Kidney epithelial cell (primary cell): ENCODE measurements around the gene KSR1. TPM values are rescaled to one million over a fixed set of nuclear protein-coding genes. Genes with fewer than 3 reads are reported as not detected.

Source experiments
- DNase-seq: peaks from one replicate; pipeline ENCODE4 v3.0.0-alpha.2; 2010; ENCODE audit warnings: low read depth
- H3K27me3 ChIP-seq: 2 replicates; pipeline ENCODE4 v1.6.0; 2011; ENCODE audit warnings: low read length; ENCODE audit not compliant: control insufficient read depth, insufficient read depth
- H3K36me3 ChIP-seq: 2 replicates; pipeline ENCODE4 v1.5.1; 2011; ENCODE audit warnings: low read length; ENCODE audit not compliant: control insufficient read depth, insufficient read depth
- H3K4me3 ChIP-seq: 2 replicates; pipeline ENCODE4 v1.5.1; 2011; ENCODE audit warnings: low read depth, mild to moderate bottlenecking, control low read depth, low read length
- total RNA-seq: library from RNA; depleted of rRNA; stranded (reverse); fragments of >200 nt; gene quantifications from 2 replicates; pipeline ENCODE4 v1.2.3, GENCODE V29; 2015
- TF ChIP-seq, protein P1 (sequence below): IDR thresholded peaks from 2 replicates; pipeline ENCODE4 v1.5.1; 2011; ENCODE audit warnings: mild to moderate bottlenecking, moderate library complexity, low read length, control low read depth, inconsistent platforms; ENCODE audit not compliant: insufficient read depth, poor library complexity, severe bottlenecking

Gene KSR1
- total RNA-seq, 1 donor from 2014 or later, result 11.2 TPM

- H3K27me3 ChIP-seq, result no peaks in the 10 kb centered on the region
- no peaks in the 10 kb centered on the region for H3K36me3 ChIP-seq
- no peak for DNase-seq
- no peak overlapping the region for H3K4me3 ChIP-seq
- TF ChIP-seq, protein P1, sequence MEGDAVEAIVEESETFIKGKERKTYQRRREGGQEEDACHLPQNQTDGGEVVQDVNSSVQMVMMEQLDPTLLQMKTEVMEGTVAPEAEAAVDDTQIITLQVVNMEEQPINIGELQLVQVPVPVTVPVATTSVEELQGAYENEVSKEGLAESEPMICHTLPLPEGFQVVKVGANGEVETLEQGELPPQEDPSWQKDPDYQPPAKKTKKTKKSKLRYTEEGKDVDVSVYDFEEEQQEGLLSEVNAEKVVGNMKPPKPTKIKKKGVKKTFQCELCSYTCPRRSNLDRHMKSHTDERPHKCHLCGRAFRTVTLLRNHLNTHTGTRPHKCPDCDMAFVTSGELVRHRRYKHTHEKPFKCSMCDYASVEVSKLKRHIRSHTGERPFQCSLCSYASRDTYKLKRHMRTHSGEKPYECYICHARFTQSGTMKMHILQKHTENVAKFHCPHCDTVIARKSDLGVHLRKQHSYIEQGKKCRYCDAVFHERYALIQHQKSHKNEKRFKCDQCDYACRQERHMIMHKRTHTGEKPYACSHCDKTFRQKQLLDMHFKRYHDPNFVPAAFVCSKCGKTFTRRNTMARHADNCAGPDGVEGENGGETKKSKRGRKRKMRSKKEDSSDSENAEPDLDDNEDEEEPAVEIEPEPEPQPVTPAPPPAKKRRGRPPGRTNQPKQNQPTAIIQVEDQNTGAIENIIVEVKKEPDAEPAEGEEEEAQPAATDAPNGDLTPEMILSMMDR, result no peak
These were observed 94.8 kb downstream of the KSR1 start for GRCh38 chr17:27550974-27551505.

DNA sequence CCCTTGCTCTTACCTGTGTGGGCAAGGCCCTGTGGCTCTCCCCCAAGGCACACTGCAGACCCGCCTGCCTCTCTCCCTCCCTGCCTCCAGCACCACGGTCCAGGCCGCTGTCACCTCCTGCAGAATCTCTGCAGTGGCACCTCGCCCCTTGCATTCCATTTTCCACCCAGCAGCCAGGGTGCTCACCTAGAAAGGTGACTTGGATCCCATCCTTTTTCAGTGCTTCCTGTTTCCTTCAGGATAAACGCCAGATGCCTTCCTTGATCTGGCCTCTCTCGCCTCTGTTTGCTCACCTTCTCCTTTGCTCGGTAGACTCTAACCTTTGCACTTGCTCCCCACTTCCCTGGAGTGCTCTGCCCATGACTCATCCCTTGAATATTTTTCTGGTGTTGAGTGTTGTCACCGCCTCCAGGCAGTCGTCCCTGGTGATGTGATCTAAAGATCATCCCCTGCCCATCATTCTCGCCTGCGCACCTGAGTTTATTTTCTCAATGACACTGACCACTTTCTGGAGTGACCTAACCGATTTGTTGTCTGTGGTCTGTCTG is 95.5 kb downstream of the KSR1 start:
- Histone ChIP-seq H3K4me3 (no peak overlapping the region), H3K27me3 (no peaks in the 10 kb centered on the region), H3K36me3 (no peaks in the 10 kb centered on the region)
- DNase-seq, result no peak
- TF ChIP-seq, protein P1, result no peak

DNA sequence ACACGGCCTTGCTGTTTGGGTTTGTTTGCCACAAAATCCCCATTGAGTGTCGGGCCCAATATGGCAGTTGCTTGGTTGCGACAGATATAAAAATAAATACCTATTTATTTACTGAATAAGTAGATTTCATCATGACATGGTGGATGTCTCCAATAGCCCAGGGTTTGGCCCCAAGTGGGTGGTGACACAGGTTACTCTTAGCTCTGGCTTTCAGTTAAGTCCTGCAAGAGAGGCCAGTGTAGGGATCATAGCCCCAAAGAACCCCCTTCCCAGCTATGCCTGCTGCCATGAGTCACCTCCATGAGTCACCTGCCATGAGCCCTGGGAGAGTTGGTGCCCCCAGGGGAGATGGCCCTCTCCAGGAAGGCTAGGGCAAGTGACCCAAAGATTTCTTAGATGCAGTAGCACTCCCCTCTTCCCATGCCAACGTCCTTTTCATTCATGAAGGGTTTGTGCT is 96.1 kb downstream of the KSR1 start:
- DNase-seq, result no peak
- no peak overlapping the region for H3K4me3 ChIP-seq
- H3K36me3 ChIP-seq, result no peaks in the 10 kb centered on the region
- H3K27me3 ChIP-seq, result no peaks in the 10 kb centered on the region
- TF ChIP-seq, protein P1, result no peak

DNA sequence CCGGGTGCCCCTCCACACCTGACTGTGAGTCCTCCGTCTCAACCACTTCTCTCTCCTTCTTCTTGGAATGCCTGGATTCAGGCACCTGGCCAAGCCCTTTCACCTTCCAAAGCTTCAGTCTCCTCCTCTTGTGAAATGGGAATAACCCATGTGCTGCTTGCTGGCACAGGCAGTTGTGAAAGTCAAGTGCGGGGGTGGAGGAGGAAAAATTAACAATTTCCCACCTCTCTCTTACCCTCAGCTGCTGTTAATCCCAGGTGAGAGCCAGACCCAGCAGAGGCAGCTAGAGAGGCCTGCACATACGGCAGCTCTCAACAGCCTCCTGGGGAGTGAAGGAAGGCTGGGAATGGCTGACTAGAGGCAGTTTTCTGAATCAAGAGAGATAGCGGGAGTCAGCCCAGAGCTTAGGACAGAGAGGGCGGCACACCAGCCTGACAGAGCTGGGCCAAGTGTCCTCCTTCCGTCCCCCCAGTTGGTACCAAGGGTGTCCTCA is 96.8 kb downstream of the KSR1 start:
- TF ChIP-seq, protein P1, result no peak
- Histone ChIP-seq H3K36me3 (no peaks in the 10 kb centered on the region), H3K27me3 (no peaks in the 10 kb centered on the region), H3K4me3 (no peak overlapping the region)
- DNase-seq, result no peak

- TF ChIP-seq, protein P1, result no peak
- Histone ChIP-seq H3K4me3 (no peak overlapping the region), H3K36me3 (no peaks in the 10 kb centered on the region), H3K27me3 (no peaks in the 10 kb centered on the region)
- DNase-seq, result no peak
These were observed 97.9 kb downstream of the KSR1 start for GRCh38 chr17:27554152-27554551.

GRCh38 chr17:27554911-27555310 is 98.7 kb downstream of the KSR1 start:
- DNase-seq, result no peak
- TF ChIP-seq, protein P1, result no peak
- Histone ChIP-seq H3K27me3 (no peaks in the 10 kb centered on the region), H3K4me3 (no peak overlapping the region), H3K36me3 (no peaks in the 10 kb centered on the region)
